ENCODE measurements around the gene BABAM2.
"Not testable (repeated sequence)": the region's sequence is repeated elsewhere in the genome, so short reads cannot be mapped to it uniquely, and the experiment has no call there.

BABAM2 gene

GRCh38 chr2:28219758-28220368 is 329.3 kb downstream of the BABAM2 start:
- DNase-seq = no peak

- DNase-seq = no peak
Observed at GRCh38 chr2:28224648-28225472, 334.3 kb downstream of the BABAM2 start.

- DNase-seq = no peak
Observed at GRCh38 chr2:28225473-28226080, 335.0 kb downstream of the BABAM2 start.

- DNase-seq = no peak
Observed at GRCh38 chr2:28226558-28226957, 336.0 kb downstream of the BABAM2 start.

- no peak for DNase-seq
Observed at GRCh38 chr2:28227498-28227897, 337.0 kb downstream of the BABAM2 start.

- no peak for DNase-seq
Observed at GRCh38 chr2:28228434-28228995, 338.0 kb downstream of the BABAM2 start.

- no peak for DNase-seq
Observed at GRCh38 chr2:28231110-28231631, 340.6 kb downstream of the BABAM2 start.

- no peak for DNase-seq
Observed at GRCh38 chr2:28232295-28232694, 341.8 kb downstream of the BABAM2 start.

GRCh38 chr2:28233164-28233676 is 342.7 kb downstream of the BABAM2 start:
- DNase-seq = no peak

GRCh38 chr2:28234807-28235206 is 344.3 kb downstream of the BABAM2 start:
- DNase-seq = no peak

- DNase-seq = no peak
Observed at GRCh38 chr2:28239207-28239606, 348.7 kb downstream of the BABAM2 start.

GRCh38 chr2:28240937-28241336 is 350.4 kb downstream of the BABAM2 start:
- no peak for DNase-seq

GRCh38 chr2:28247290-28247689 is 356.8 kb downstream of the BABAM2 start:
- DNase-seq = no peak

- no peak for DNase-seq
Observed at GRCh38 chr2:28247734-28248133, 357.2 kb downstream of the BABAM2 start.

GRCh38 chr2:28248511-28248910 is 358.0 kb downstream of the BABAM2 start:
- DNase-seq = no peak

GRCh38 chr2:28250006-28250405 is 359.5 kb downstream of the BABAM2 start:
- no peak for DNase-seq

- DNase-seq = no peak
Observed at GRCh38 chr2:28251337-28251736, 360.8 kb downstream of the BABAM2 start.

- peak; percentile 59 for DNase-seq
Observed at GRCh38 chr2:28252311-28252710, 361.8 kb downstream of the BABAM2 start.

GRCh38 chr2:28253543-28253942 is 363.0 kb downstream of the BABAM2 start:
- no peak for DNase-seq

- not testable (repeated sequence) for DNase-seq
Observed at GRCh38 chr2:28255231-28255630, 364.7 kb downstream of the BABAM2 start.

GRCh38 chr2:28257182-28257581 is 366.7 kb downstream of the BABAM2 start:
- DNase-seq = no peak

GRCh38 chr2:28259226-28259625 is 368.7 kb downstream of the BABAM2 start:
- DNase-seq = not testable (repeated sequence)

GRCh38 chr2:28263690-28264089 is 373.2 kb downstream of the BABAM2 start:
- no peak for DNase-seq
